Measurements from ENCODE around the gene PLN. TPM values are rescaled to one million over a fixed set of nuclear protein-coding genes. Genes with fewer than 3 reads are reported as not detected.

Gene PLN
- 100 to 1,000 TPM in 1 of 3 donors, 10 to 100 TPM in 1, 1 to 10 TPM in 1; 4.2 to 145 (median 19.5) TPM for total RNA-seq
- long read RNA-seq, donor 1, transcript PLN-201 (2 exons, 2,001 nt) = major isoform, 111 of 115 reads
- long read RNA-seq, donor 1, partial matches to known transcripts = 0 of 115 reads
- long read RNA-seq, donor 1, other reads (novel, unspliced or antisense) = 4 of 115 reads
- long read RNA-seq, donor 2, transcript PLN-201 (2 exons, 2,001 nt) = major isoform, 14 of 15 reads
- long read RNA-seq, donor 2, partial matches to known transcripts = 0 of 15 reads
- long read RNA-seq, donor 2, other reads (novel, unspliced or antisense) = 1 of 15 reads

- no peak for ATAC-seq
- Histone ChIP-seq H3K9me3 (no peaks in the 10 kb centered on the region), H3K36me3 (ENCODE audit: low read depth) (no peaks in the 10 kb centered on the region), H3K4me3 (no peak within 1 kb of the TSS), H3K4me1 (ENCODE audit: low read depth) (no peaks in the 10 kb centered on the region)
- intact Hi-C loops (cut with DNase I, micrococcal nuclease) = no loop called here
- no peak for TF ChIP-seq CTCF (IDR thresholded peaks at IDR 0.05)
- DNase-seq = no peak
Measured at GRCh38 chr6:118548136-118548535, at the start of gene PLN. PLN (plus strand) TSS chr6:118548296; CDS start chr6:118558922, 10,626 bp downstream.

DNA sequence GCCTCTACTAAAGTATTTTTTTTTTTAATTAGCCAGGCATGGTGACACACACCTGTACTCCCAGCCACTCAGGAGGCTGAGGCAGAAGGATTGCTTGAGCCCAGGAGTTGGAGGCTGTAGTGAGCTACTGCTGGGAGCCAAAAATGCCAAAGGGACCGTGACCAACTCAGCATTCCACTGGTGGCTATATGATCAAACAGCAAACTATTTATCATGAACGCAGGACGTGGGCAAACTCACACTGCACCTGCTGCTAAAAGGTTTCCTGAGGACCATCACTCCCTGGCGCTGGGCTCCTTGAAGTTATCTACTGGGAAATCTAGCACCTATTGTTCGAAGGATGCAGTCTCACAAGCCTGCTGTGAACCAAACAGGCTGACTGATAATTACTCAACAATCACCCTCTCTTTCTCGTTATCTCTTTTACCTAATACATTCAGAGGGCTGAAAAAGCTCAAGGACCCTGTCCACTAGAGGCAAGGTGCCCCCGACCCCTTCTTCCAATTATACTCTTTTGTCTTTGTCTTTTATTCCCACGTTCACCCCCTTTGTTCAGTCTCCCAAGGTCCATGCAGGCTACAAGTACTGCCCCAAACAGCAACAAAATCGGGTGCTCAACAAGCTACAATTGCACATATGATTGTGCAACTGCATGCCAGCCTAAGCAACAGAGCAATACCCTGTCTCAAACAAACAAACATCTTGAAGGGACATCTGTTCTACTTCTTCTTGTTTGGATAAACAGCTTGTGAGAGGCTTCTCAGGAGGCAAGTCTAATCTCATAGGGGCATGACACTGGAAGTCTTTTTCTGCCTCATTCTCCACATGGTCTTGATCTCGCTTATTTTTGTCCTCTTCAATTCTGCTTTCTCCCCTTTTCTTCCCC lies 47.7 kb upstream of the PLN start:
- intact Hi-C loops (cut with DNase I, micrococcal nuclease) = loop anchor here in 1 of 2 donors (10.0 kb wide), 1 partner anchor 216 kb away; no protein-coding TSS in a partner anchor
- H3K9me3 ChIP-seq = no peaks in the 10 kb centered on the region
- TF ChIP-seq CTCF (IDR thresholded peaks at IDR 0.05) = no peak
- no peak overlapping the region for H3K4me3 ChIP-seq
- H3K4me1 ChIP-seq (ENCODE audit: low read depth) = no peaks in the 10 kb centered on the region
- DNase-seq = no peak
- no peak for ATAC-seq
- no peaks in the 10 kb centered on the region for H3K36me3 ChIP-seq (ENCODE audit: low read depth)

DNA sequence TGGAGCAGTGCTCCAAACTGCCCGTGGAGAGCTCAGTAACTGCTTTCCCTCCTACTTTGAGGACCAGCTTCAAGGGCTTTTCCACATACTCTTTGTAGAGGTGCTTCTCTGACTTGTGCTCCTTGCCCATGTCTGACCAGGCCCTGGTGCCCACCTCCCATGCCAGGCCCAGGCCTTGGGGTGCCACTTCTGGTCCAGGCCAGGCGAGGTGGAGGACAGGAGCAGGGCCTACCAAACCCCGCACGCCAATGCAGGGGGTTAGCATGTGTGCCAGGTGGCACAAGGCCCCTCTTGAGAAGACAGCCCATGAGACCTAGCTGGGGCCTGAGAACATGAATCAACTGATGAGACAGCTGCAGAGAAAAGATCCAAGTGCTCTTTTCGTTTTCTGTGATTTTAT lies 47.0 kb upstream of the PLN start:
- TF ChIP-seq CTCF (IDR thresholded peaks at IDR 0.05) = no peak
- DNase-seq (no peak), ATAC-seq (no peak)
- Histone ChIP-seq H3K4me3 (no peak overlapping the region), H3K9me3 (no peaks in the 10 kb centered on the region), H3K36me3 (ENCODE audit: low read depth) (no peaks in the 10 kb centered on the region), H3K4me1 (ENCODE audit: low read depth) (no peaks in the 10 kb centered on the region)
- intact Hi-C loops (cut with DNase I, micrococcal nuclease) = loop anchor here in 1 of 2 donors (10.0 kb wide), 1 partner anchor 216 kb away; no protein-coding TSS in a partner anchor

- Histone ChIP-seq H3K4me3 (no peak overlapping the region), H3K36me3 (ENCODE audit: low read depth) (no peaks in the 10 kb centered on the region), H3K9me3 (no peaks in the 10 kb centered on the region), H3K4me1 (ENCODE audit: low read depth) (no peaks in the 10 kb centered on the region)
- intact Hi-C loops (cut with DNase I, micrococcal nuclease) = loop anchor here in 1 of 2 donors (10.0 kb wide), 1 partner anchor 217 kb away; no protein-coding TSS in a partner anchor
- DNase-seq = no peak
- no peak for TF ChIP-seq CTCF (IDR thresholded peaks at IDR 0.05)
- no peak for ATAC-seq
Measured at GRCh38 chr6:118501765-118502164, 46.3 kb upstream of the PLN start.

GRCh38 chr6:118502169-118502568 lies 45.9 kb upstream of the PLN start:
- no peak for TF ChIP-seq CTCF (IDR thresholded peaks at IDR 0.05)
- no peaks in the 10 kb centered on the region for H3K36me3 ChIP-seq (ENCODE audit: low read depth)
- no peaks in the 10 kb centered on the region for H3K9me3 ChIP-seq
- intact Hi-C loops (cut with DNase I, micrococcal nuclease) = loop anchor here in 1 of 2 donors (10.0 kb wide), 1 partner anchor 217 kb away; no protein-coding TSS in a partner anchor
- H3K4me1 ChIP-seq (ENCODE audit: low read depth) = no peaks in the 10 kb centered on the region
- DNase-seq (no peak), ATAC-seq (no peak)
- no peak overlapping the region for H3K4me3 ChIP-seq

Data from mucosa of descending colon (tissue), 3 donors.